NCI-H1417 treated with DMSO at 0.1 percent for 48 hours (cell line): ENCODE results near the gene NAXE.
"Not testable (repeated sequence)": the region's sequence is repeated elsewhere in the genome, so short reads cannot be mapped to it uniquely, and the experiment has no call there.

Experiments
- DNase-seq: peaks from one replicate; lab custom pipeline; 2025; lab: John Stamatoyannopoulos, UW

NAXE gene

DNA sequence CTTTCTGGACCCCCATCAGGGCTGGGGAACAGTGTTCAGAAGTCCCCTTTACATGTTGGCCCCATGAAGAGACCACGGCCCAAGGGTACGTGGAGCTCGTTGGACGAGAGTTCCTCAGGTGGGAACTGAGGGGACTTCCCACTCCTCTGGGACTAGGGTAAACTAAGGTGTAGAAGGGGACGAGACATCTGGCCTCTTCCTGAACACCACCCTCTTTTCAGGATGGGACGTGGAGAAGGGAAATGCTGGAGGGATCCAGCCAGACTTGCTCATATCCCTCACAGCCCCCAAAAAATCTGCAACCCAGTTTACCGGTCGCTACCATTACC is 2.0 kb downstream of the NAXE start:
- no peak for DNase-seq

DNA sequence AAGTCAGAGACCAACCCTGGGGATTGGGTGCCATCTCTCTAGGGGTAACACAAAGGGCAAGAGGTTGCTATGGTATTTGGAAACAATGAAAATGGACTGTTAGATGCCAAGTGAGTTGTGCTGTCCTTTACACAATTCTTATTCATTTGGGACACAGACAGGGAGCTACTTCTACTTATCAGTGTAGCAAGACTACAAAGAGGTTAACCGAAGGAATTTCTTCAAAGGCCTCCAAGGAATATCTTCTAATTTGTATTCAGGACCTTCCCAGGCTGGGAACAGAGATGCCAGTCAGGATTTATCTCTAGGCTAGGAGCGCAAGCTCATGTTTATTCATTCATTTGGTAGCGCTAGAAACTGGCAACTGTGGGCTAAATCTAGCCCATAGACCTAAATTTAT is 2.6 kb downstream of the NAXE start:
- no peak for DNase-seq

DNA sequence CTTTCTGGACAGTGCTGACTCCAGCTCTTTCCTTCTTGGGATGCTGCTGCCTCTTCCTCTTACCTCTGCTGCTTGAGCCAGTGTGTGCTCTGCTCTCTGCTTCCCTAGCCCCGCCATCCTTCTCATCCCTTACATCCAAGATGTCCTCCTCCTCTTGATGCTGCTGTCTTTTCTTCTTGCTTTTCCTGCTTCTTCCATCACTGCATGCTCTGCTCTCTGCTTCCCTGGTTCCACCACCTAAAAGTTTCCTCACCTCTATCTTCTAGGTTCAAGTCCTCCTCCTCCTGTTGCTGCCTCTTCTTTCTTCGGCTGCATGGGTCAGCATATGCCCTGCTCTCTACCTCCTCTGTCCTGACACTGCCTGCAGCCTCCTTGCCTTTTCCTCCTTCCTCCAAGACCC is 3.4 kb downstream of the NAXE start:
- no peak for DNase-seq

DNA sequence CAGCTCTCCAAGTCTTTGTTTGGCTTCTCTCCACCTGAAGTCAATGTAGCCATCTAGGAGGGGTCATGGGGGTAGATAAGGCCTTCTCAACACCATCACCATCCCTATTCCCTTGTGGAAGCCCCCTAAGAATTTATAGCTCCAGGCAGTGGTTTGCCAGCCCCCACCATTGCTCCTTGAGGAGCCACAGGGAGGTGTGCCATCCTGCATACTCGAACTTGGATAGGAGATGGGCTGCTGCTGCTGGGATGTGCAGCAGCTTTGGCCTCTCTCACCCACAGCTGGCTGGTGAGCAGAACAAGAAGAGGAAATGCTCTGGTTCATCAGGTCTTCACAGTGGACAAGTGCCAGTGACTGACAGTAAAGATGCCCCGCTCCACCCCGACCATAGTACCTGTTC is 4.8 kb downstream of the NAXE start:
- no peak for DNase-seq

DNA sequence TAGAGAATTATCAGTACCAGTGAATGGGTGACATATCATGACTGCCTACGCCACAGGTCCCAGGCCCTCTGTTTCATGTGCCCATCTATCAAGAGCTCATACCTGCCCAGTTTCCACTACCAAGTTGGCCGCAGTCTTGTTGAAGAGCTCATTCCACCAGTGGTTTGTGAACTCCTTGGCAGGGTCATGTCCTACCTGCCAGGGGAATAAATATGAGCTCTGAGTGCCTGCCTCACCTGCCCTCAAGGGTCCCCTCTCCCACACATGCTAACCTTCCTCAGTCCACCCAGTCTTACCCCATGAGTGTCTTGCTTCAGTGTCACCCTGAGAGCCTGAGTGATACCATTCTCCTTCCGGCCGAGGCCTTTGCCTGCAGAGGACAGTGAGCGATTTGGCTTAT is 6.5 kb downstream of the NAXE start:
- no peak for DNase-seq

DNA sequence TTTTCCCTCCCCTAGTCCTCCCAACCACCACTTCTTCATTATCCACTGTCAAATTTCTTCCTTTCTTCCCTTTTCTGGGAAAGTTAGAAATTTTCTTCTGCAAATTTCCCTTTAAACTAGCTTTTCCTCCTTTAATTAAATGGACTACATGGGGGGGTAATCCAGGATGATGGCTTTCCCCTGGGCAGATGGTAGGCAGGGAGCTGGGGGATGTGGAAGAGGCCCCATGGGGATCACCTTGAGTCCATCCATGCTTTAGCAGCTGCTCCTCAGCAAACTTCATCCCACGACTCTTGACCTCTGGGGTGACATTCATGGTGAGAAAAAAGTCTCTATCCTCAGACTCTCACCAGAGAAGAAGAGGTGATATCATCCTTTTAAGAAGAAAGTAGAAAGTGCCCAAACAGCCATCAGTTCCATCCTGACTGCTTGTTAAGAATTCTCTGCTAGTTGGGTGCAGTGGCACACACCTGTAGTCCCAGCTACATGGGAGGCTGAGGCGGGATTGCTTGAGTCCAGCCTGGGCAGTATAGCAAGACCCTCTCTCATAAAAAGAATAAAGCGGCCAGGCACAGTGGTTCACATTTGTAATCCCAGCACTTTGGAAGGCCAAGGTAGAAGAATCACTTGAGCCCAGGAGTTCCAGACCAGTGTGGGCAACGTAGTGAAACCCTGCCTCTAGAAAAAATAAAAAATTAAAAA is 7.3 kb downstream of the NAXE start:
- no peak for DNase-seq

DNA sequence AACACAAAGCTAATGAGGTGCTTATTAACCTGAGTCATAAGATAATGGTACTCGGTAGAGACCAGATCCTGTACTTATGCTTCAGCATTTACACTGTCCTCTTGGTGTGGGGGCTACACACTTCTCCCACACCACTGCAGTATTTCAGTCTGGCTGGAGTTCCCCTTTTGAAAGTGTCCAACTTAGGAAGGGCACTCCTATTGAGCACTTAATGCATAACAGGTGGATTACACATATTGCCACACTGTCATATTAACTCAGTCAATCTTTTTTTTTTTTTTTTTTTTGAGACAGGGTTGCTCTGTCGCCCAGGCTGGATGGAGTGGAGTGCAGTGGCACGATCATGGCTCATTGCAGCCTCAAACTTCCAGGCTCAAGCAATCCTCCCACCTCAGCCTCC is 8.2 kb downstream of the NAXE start:
- no peak for DNase-seq

DNA sequence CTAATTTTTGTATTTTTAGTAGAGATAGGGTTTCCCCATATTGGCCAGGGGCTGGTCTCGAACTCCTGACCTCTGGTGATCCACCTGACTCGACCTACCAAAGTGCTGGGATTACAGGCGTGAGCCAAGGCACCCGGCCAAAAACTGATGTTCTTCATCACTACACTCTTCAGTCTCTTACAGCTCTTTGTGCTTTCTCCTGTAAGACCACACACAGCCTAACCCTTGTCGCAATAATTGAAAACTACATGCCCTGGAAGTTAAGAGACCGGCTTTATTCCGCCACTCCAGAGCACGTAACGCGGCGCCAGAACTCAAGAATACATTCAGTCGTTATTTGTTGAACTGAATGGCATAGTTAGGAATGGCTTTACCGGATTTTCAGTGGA is 9.2 kb downstream of the NAXE start:
- no peak for DNase-seq

DNA sequence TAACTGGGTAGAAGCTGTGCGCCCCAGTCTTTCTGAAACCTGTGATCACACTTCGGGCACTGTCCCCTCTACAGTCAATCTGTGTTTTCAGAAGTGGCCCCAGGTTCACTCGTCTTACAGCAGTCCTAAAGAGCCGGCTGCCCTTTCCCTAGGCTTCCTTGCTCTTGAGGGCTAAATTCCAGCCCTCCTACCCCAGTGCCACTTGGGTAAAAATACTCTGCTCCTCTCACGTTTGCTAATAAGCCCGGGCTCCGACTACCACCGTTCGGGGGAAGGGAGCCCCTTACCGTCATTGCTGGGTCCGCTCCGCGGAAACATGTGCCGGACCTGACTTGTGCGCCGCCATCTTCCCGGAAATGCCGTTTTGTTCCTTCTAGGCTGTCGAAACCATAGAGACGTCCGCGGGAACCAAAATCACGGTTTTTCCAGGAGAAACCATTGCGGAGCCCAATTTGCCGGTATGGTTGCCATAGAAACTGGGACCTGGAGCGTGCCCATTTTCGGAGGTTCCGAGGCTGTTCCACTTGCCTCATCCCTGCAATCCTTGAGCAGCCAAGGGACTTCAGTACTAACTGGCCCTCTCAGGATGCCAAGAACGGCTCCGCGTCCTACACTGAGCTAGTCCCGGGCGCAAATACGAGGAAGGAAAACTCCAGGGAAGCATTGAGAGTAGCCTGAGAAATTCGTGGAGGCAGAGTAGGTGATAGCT is 9.7 kb downstream of the NAXE start, which contains the start of gene GPATCH4:
Gene GPATCH4, minus strand, starts transcription at position 358 of the 709 bp plus-strand sequence.
- DNase-seq, result peak; percentile 10

DNA sequence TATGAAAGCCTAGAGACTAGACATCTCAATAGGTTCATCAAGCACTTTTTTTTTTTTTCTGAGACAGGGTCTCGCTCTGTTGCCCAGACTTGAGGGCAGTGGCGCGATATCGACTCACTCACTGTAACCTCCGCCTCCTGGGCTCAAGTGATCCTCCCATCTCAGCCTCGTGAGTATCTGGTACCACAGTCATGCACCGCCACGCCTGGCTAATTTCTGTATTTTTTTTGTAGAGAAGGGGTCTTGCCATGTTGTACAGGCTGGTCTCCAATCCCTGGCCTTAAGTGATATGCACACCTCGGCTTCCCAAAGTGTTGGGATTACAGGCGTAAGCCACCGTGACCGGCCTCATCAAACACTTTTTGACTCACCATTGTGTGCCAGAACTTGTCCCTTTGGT is 10.3 kb downstream of the NAXE start:
- no peak for DNase-seq

DNA sequence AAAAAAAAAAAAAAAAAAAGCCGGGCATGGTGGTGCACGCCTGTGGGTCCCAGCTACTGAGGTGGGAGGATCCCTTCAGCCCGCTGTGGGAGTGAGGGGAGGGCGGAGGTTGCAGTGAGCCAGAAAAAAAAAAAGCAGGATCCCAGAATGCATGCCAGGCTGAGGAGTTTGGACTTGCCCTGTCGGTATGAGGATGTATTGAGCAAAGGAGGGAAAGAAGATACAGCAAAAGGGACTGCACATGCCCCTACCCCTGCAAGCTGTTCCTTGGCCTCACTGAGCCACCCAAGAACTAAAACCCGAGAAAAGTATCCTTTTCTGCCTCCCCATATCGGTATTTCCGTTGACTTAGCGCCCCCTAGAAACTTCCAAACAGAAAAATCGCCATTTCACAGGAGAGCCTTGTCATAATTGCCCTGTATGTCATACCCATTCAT is 11.0 kb downstream of the NAXE start:
- DNase-seq, result no peak

DNA sequence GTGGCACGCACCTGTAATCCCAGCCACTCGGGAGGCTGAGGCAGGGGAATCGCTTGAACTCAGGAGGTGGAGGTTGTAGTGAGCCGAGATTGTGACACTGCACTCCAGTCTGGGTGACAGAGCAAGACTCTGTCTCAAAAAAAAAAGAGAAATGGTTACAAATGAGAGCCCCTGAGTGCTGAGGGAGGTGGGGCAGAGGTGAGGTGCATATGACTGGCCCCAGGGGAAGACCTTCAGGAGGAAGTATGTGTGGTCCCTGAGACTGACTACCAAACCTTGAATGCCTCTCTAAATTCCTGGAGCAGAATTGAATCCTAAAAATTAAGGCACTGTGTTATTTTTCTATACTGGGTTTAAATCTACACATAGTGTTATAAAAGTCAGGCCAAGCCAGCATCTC is 15.8 kb downstream of the NAXE start:
- DNase-seq, result not testable (repeated sequence)

DNA sequence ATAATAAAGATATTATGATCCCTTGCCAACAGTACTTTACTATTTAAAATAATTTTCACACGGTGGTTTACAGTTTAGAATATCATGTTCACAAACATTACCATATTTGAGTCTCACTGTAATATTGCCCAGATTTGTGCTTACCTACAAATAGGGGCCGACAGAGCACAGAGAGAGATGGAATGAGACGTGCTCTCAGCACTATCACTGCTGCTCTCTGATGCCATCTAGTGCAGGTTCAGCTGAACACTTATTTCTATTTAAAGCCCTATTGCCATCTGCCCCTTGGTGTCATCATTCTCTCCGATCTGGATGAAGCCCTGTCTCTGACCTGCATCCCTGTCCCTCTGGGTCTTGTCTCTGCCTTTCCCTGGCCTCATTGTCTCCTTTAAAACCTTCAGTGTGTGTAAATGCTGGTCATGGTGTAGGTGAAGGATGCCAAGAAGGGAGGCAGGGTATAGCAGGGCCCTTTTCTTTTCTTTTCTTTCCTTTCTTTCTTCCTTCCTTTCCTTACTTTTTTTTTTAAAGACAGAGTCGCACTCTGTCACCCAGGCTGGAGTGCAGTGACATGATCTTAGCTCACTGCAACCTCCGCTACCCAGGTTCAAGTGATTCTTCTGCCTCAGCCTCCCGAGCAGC is 16.6 kb downstream of the NAXE start:
- peak; percentile 21 for DNase-seq

DNA sequence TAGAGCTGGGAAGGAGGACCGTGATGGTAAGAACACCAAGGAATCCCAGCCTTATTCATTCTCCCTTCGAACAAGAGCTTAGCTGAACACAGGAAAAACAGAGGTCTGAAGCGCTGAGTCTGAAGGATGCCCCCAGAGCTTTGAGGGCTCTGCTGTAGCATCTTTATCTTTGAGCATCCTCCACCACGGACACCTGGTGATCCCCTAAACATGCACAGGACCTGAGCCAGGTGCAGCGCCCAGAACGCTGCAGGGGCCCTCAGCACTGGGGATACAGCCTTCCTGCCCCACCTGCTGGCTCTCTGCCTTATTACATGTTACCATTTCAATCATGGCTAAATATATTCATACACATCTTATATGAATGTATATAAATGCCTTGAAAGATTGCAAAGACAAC is 17.4 kb downstream of the NAXE start:
- no peak for DNase-seq

DNA sequence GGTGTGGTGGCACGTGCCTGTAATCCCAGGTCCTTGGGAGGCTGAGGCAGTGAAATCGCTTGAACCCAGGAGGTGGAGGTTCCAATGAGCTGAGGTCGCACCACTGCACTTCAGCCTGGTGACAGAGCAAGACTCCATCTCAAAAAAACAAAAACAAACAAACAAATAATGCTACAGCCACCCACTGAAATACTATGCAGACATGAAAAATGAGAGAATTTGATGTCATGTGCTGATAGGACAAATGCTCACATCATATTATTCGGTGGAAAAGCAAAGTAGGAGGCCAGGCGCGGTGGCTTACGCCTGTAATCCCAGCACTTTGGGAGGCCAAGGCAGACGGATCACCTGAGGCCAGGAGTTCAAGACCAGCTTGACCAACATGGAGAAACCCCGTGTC is 18.5 kb downstream of the NAXE start:
- DNase-seq, result not testable (repeated sequence)

DNA sequence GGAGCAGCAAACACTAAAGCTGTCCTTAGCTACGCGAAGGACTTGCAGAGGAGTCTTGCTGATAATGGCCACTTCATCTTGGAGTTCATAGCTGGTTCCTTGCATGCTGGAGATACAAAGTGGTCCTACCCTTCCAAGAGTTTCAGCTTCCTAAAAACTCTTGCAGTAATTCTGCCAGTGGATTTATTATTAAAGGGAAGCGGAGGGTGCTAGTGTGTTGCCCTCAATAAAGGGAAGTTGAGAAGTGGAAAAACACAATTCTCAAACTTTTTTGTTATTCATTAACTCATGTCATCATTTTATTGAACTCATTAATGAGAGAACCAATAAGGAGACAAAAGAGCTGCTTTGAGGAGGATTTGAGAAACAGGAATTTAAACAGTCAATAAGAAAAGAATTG is 21.1 kb downstream of the NAXE start:
- no peak for DNase-seq

DNA sequence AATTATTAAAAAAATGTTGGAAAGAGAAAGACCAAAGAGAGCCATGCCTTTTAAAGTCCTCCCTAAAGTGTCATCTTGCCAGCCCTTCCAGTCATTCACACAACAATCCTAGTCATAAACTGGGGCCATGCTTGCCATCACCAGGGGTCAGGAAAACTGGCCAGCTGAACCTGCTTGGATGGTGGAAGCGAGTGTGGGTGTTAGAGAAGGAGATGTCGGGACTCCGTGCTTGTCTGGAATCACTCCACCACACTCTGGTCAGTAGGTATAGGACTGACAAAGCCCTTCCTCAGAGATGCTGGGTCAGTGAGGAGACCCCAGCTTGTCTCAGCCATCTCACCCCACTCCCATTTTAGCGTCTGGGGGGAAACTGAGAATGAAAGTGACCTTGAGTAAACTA is 24.4 kb downstream of the NAXE start:
- DNase-seq, result no peak

DNA sequence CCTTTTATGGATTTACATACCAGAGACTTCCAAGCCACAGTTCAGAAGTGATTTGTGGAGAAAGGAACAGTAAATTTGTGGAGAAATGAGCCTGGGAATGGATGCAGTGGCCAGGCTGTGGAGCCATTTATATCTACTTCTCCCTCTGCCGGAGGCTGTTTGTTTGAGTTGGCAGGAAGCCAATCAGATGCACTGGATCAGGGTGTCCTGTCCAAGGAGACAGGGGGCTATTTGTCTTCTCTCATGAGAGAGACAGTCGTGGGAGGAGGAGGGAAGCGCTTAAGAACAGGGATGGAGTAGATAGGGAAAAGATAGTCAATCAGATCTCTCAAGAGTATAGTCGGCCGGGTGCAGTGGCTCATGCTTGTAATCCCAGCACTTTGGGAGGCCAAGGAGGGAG is 24.9 kb downstream of the NAXE start:
- peak; percentile 14 for DNase-seq

DNA sequence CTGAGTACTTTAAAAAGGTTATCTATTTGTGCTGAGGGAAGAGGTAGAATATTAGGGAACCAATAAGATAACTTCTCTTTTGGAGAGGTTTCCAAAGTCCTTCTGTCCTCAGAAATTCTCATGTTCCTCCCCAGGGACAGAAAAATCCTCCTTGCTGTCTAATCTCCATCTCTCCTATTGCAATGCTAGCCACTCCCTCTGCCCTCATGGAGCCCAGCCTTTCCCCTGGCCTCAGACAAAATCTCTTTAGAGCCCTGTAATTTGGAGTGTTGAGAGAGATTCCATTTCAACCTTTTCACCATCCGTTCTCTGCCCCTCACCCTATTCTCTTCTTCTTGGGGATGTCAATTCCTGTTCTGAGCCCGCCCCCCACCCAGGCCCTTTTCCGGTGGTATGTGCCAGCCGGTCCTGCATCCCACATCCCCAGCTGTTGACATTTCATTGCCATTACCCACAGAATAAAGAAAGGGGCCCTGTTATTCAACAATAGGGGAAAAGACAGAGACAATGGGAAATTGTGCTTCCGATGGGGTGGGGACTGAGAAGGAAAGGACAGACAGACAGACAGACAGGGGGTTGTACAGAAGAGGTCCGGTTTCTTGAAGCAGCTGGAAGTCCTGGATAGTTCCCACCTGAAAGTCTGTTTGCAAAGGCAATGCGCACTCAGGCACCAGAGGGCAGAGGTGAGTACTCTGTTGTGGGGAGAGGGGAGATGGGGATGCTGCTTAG is 27.4 kb downstream of the NAXE start, which contains the start of gene HAPLN2:
Gene HAPLN2, plus strand, starts transcription at position 563 of the 729 bp plus-strand sequence. CDS start 4,076 bp downstream, outside the sequence.
- no peak for DNase-seq

DNA sequence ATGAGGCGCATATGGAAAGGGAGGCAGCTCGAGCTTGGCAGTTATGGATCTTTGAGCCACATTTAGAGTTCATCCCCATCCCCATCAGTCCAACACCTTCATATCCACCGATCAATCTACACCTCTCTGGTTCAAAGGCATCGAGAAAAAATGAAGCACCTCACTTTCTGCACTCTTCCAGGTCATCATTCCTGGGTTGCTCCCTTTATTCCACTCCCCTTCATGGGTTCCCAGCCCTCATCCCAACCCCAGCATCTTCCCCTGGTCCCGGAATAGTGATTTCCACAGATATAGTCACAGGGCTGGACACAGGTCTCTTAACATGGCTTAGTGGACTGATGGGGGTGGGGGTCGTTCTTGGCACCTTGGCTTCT is 28.0 kb downstream of the NAXE start:
- no peak for DNase-seq

DNA sequence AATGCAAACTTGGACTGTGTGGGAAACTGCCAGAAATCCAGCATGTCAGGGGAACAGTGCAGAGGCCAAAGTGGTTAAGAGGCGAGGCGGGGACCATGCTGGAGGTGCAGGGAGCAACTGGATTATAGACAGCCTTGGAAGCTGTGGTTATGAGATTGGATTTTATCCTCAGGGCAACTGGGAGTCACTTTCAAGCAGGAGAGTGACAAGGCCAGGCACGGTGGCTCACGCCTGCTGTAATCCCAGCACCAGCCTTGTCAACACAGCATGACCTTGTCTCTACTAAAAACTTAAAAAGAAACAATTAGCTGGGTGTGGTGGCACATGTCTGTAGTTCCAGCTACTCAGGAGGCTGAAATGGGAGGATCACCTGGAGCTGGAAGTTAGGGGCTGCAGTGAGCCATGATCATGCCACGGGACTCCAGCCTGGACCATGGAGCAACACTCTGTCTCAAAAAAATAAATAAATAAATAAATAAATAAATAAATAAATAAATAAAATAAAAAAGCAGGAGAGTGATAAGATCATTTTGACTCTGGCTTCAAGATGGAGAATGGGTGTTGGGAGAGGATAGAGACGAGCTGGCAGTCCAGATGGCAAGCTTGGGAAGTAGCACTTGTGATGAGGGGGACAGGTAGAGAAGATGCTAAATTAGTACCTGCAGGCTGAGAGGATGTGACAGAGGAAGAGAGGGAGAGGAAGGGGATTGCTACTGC is 31.2 kb downstream of the NAXE start:
- no peak for DNase-seq
